ENCODE measurements around the gene UGT3A2. TPM values are rescaled to one million over a fixed set of nuclear protein-coding genes. Genes with fewer than 3 reads are reported as not detected.

The UGT3A2 gene
- total and polyA plus RNA-seq, 4 donors = 0.14 to 0.65 (median 0.18) TPM

- no peak overlapping the region for H3K9ac ChIP-seq (ENCODE audit: low read depth in 1 of 2, low read length in 2 of 2)
- TF ChIP-seq, protein P1, sequence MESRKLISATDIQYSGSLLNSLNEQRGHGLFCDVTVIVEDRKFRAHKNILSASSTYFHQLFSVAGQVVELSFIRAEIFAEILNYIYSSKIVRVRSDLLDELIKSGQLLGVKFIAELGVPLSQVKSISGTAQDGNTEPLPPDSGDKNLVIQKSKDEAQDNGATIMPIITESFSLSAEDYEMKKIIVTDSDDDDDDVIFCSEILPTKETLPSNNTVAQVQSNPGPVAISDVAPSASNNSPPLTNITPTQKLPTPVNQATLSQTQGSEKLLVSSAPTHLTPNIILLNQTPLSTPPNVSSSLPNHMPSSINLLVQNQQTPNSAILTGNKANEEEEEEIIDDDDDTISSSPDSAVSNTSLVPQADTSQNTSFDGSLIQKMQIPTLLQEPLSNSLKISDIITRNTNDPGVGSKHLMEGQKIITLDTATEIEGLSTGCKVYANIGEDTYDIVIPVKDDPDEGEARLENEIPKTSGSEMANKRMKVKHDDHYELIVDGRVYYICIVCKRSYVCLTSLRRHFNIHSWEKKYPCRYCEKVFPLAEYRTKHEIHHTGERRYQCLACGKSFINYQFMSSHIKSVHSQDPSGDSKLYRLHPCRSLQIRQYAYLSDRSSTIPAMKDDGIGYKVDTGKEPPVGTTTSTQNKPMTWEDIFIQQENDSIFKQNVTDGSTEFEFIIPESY (IDR thresholded peaks at IDR 0.05) = no peak
- no peak for TF ChIP-seq YY1 (IDR thresholded peaks at IDR 0.05)
- TF ChIP-seq JUND (IDR thresholded peaks at IDR 0.05) = no peak
- no peak for TF ChIP-seq RAD21 (IDR thresholded peaks at IDR 0.05)
- TF ChIP-seq TAF1 (conservative IDR thresholded peaks at IDR 0.05) = no peak
- TF ChIP-seq MAX (IDR thresholded peaks at IDR 0.05) = no peak
- H3K36me3 ChIP-seq (ENCODE audit: control insufficient read depth in 4 of 4, insufficient read depth in 3 of 4, low read depth in 1 of 4, low read length in 3 of 4) = no peaks in the 10 kb centered on the region
- H3K9me3 ChIP-seq (ENCODE audit: control insufficient read depth in 4 of 4, low read length in 3 of 4) = no peaks in the 10 kb centered on the region
- DNase-seq (ENCODE audit: low spot score) = no peak
- no peak overlapping the region for H3K27ac ChIP-seq (ENCODE audit: low read depth in 1 of 2, low read length in 2 of 2)
- H3K4me3 ChIP-seq (ENCODE audit: low read depth in 1 of 3, low read length in 3 of 3) = no peak overlapping the region
- no peaks in the 10 kb centered on the region for H3K27me3 ChIP-seq (ENCODE audit: control insufficient read depth in 4 of 4, insufficient read depth in 4 of 4, low read length in 3 of 4)
- peaks cover 0 to 6% (median under 1%) of the 10 kb centered on the region in 4 donors for H3K4me1 ChIP-seq (ENCODE audit: control insufficient read depth in 4 of 4, insufficient read depth in 4 of 4, low read length in 3 of 4)
Measured at GRCh38 chr5:36052538-36052937, 14.1 kb downstream of the UGT3A2 start.

GRCh38 chr5:36049949-36050348 lies 16.7 kb downstream of the UGT3A2 start:
- TF ChIP-seq YY1 (IDR thresholded peaks at IDR 0.05) = no peak
- no peak for TF ChIP-seq HNF4A (conservative IDR thresholded peaks at IDR 0.05)
- no peak for TF ChIP-seq RXRA (IDR thresholded peaks at IDR 0.05)
- TF ChIP-seq, protein P2, sequence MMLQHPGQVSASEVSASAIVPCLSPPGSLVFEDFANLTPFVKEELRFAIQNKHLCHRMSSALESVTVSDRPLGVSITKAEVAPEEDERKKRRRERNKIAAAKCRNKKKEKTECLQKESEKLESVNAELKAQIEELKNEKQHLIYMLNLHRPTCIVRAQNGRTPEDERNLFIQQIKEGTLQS (IDR thresholded peaks at IDR 0.05) = no peak
- TF ChIP-seq RAD21 (IDR thresholded peaks at IDR 0.05) = no peak
- TF ChIP-seq FOXA1 (IDR thresholded peaks at IDR 0.05) = no peak
- TF ChIP-seq, protein P3, sequence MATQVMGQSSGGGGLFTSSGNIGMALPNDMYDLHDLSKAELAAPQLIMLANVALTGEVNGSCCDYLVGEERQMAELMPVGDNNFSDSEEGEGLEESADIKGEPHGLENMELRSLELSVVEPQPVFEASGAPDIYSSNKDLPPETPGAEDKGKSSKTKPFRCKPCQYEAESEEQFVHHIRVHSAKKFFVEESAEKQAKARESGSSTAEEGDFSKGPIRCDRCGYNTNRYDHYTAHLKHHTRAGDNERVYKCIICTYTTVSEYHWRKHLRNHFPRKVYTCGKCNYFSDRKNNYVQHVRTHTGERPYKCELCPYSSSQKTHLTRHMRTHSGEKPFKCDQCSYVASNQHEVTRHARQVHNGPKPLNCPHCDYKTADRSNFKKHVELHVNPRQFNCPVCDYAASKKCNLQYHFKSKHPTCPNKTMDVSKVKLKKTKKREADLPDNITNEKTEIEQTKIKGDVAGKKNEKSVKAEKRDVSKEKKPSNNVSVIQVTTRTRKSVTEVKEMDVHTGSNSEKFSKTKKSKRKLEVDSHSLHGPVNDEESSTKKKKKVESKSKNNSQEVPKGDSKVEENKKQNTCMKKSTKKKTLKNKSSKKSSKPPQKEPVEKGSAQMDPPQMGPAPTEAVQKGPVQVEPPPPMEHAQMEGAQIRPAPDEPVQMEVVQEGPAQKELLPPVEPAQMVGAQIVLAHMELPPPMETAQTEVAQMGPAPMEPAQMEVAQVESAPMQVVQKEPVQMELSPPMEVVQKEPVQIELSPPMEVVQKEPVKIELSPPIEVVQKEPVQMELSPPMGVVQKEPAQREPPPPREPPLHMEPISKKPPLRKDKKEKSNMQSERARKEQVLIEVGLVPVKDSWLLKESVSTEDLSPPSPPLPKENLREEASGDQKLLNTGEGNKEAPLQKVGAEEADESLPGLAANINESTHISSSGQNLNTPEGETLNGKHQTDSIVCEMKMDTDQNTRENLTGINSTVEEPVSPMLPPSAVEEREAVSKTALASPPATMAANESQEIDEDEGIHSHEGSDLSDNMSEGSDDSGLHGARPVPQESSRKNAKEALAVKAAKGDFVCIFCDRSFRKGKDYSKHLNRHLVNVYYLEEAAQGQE (IDR thresholded peaks at IDR 0.05) = no peak
- TF ChIP-seq, protein P1 (IDR thresholded peaks at IDR 0.05) = no peak
- TF ChIP-seq EGR1 (IDR thresholded peaks at IDR 0.05; ENCODE audit: low read depth in 2 of 2) = no peak
- no peaks in the 10 kb centered on the region for H3K27me3 ChIP-seq (ENCODE audit: control insufficient read depth in 4 of 4, insufficient read depth in 4 of 4, low read length in 3 of 4)

More at GRCh38 chr5:36049949-36050348, 16.7 kb downstream of the UGT3A2 start:
- H3K36me3 ChIP-seq (ENCODE audit: control insufficient read depth in 4 of 4, insufficient read depth in 3 of 4, low read depth in 1 of 4, low read length in 3 of 4) = no peaks in the 10 kb centered on the region
- H3K9ac ChIP-seq (ENCODE audit: low read depth in 1 of 2, low read length in 2 of 2) = no peak overlapping the region
- H3K27ac ChIP-seq (ENCODE audit: low read depth in 1 of 2, low read length in 2 of 2) = no peak overlapping the region
- DNase-seq (ENCODE audit: low spot score) = no peak
- 83% methylated on average over 4 of the region's 4 CpGs for WGBS
- H3K4me3 ChIP-seq (ENCODE audit: low read depth in 1 of 3, low read length in 3 of 3) = no peak overlapping the region
- H3K9me3 ChIP-seq (ENCODE audit: control insufficient read depth in 4 of 4, low read length in 3 of 4) = no peaks in the 10 kb centered on the region
- no peaks in the 10 kb centered on the region for H3K4me1 ChIP-seq (ENCODE audit: control insufficient read depth in 4 of 4, insufficient read depth in 4 of 4, low read length in 3 of 4)
